ENCODE data around the gene OAS3. TPM values are rescaled to one million over a fixed set of nuclear protein-coding genes. Genes with fewer than 3 reads are reported as not detected.
A peak's percentile ranks its signal among the peaks of the same experiment; 100 is the strongest.

Gene OAS3
- total RNA-seq (2021), result 1.2 to 1.6 TPM (median 1.4 TPM) in 3 replicates
- percentile 19 among the genes with signal in this experiment for Bru-seq, nascent RNA
- long read RNA-seq, experiment 1, partial matches to known transcripts, result 3 of 3 reads
- long read RNA-seq, experiment 1, other reads (novel, unspliced or antisense), result 0 of 3 reads
- long read RNA-seq, experiment 2, partial matches to known transcripts, result 0 of 1 reads
- long read RNA-seq, experiment 2, other reads (novel, unspliced or antisense), result 1 of 1 reads
- long read RNA-seq, experiment 3, result 0 reads

DNA sequence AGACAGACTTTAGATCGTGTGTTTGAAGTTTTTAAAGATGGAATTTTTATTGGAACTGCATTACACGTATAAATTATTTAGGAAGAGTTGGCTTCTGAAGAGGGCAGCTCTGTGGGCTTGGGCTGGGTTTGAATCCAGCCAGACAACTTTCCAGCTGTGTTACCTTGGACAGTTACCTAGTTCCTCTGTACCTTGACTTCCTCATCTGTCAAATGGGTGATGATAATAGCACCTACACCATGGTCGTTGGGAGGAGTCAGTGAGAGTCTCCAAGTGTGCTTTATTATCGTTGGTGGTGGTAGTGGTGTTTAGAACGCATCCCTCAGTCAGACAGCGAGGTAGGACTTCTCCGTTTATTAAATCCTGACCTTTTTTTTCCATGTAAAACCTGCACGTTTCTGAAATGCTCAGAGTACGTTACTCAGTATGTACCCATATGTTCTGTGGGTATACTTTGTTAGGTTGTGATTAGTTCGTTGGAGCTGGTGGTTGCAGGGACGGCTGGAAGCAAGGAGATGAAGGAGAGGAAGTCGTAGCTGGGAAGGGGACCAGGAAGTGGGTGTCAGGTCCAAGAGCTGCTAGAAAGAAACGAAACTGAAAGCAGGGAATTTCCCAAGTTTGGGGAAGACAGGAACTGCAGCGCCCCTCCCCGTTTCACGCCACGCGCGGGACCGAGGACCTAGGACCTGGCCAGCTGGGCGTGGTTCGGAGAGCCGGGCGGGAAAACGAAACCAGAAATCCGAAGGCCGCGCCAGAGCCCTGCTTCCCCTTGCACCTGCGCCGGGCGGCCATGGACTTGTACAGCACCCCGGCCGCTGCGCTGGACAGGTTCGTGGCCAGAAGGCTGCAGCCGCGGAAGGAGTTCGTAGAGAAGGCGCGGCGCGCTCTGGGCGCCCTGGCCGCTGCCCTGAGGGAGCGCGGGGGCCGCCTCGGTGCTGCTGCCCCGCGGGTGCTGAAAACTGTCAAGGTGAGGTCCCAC lies at the start of gene OAS3:
Gene OAS3, plus strand, starts transcription at position 734 of the 979 bp plus-strand sequence. Its CDS starts 57 bp downstream, at position 791.
- peak; percentile 41 for DNase-seq (ENCODE audit: low spot score)

GRCh38 chr12:112891093-112892024 lies 46.9 kb upstream of the OAS3 start:
- Mint-ChIP-seq H3K9me3 (peaks cover 12% of the 10 kb centered on the region), H3K4me3 (no peak overlapping the region), H3K36me3 (peaks cover under 1% of the 10 kb centered on the region), H3K27ac (no peak overlapping the region), H3K27me3 (ENCODE audit: low read depth) (no peaks in the 10 kb centered on the region), H3K4me1 (no peaks in the 10 kb centered on the region)
- ChIA-PET POLR2A (no interaction called here), CTCF (interaction anchor here (3.1 kb wide), 1 partner anchor 9 kb away, joined by 11 read pairs; no protein-coding TSS in a partner anchor)
- DNase-seq (ENCODE audit: low spot score) (no peak), ATAC-seq (no peak)
- TF ChIP-seq NFYB (CRISPR knock-in tag; conservative IDR thresholded peaks at IDR 0.05; ENCODE audit: low read depth) (no peak), PRRX2 (CRISPR knock-in tag; IDR thresholded peaks at IDR 0.05) (no peak), ZNF263 (CRISPR knock-in tag; IDR thresholded peaks at IDR 0.05; ENCODE audit: low read depth) (no peak), SP1 (CRISPR knock-in tag; conservative IDR thresholded peaks at IDR 0.05) (no peak), ZNF317 (CRISPR knock-in tag; IDR thresholded peaks at IDR 0.05; ENCODE audit: borderline replicate concordance, low read depth) (no peak), NR1H2 (CRISPR knock-in tag; IDR thresholded peaks at IDR 0.05) (no peak), ZNF671 (CRISPR knock-in tag; IDR thresholded peaks at IDR 0.05) (no peak), ZNF416 (CRISPR knock-in tag; IDR thresholded peaks at IDR 0.05) (no peak), ZBTB21 (CRISPR knock-in tag; IDR thresholded peaks at IDR 0.05; ENCODE audit: borderline replicate concordance) (no peak), CTCF (IDR thresholded peaks at IDR 0.05) (no peak), ZNF423 (CRISPR knock-in tag; IDR thresholded peaks at IDR 0.05) (no peak), TP53 (CRISPR knock-in tag; IDR thresholded peaks at IDR 0.05) (no peak)
- TF ChIP-seq, protein P1, sequence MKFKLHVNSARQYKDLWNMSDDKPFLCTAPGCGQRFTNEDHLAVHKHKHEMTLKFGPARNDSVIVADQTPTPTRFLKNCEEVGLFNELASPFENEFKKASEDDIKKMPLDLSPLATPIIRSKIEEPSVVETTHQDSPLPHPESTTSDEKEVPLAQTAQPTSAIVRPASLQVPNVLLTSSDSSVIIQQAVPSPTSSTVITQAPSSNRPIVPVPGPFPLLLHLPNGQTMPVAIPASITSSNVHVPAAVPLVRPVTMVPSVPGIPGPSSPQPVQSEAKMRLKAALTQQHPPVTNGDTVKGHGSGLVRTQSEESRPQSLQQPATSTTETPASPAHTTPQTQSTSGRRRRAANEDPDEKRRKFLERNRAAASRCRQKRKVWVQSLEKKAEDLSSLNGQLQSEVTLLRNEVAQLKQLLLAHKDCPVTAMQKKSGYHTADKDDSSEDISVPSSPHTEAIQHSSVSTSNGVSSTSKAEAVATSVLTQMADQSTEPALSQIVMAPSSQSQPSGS (CRISPR knock-in tag; IDR thresholded peaks at IDR 0.05; ENCODE audit: borderline replicate concordance, low read depth), result no peak
- TF ChIP-seq, protein P2, sequence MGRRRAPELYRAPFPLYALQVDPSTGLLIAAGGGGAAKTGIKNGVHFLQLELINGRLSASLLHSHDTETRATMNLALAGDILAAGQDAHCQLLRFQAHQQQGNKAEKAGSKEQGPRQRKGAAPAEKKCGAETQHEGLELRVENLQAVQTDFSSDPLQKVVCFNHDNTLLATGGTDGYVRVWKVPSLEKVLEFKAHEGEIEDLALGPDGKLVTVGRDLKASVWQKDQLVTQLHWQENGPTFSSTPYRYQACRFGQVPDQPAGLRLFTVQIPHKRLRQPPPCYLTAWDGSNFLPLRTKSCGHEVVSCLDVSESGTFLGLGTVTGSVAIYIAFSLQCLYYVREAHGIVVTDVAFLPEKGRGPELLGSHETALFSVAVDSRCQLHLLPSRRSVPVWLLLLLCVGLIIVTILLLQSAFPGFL (CRISPR knock-in tag; IDR thresholded peaks at IDR 0.05; ENCODE audit: borderline replicate concordance), result no peak
- TF ChIP-seq, protein P3, sequence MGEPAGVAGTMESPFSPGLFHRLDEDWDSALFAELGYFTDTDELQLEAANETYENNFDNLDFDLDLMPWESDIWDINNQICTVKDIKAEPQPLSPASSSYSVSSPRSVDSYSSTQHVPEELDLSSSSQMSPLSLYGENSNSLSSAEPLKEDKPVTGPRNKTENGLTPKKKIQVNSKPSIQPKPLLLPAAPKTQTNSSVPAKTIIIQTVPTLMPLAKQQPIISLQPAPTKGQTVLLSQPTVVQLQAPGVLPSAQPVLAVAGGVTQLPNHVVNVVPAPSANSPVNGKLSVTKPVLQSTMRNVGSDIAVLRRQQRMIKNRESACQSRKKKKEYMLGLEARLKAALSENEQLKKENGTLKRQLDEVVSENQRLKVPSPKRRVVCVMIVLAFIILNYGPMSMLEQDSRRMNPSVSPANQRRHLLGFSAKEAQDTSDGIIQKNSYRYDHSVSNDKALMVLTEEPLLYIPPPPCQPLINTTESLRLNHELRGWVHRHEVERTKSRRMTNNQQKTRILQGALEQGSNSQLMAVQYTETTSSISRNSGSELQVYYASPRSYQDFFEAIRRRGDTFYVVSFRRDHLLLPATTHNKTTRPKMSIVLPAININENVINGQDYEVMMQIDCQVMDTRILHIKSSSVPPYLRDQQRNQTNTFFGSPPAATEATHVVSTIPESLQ (CRISPR knock-in tag; IDR thresholded peaks at IDR 0.05), result no peak

More for the DNA sequence above, at the start of gene OAS3:
- POLR2A ChIA-PET, result interaction anchor here (1.1 kb wide), 1 partner anchor 38 kb away, joined by 3 read pairs; no protein-coding TSS in a partner anchor
- peak; percentile 67 for ATAC-seq
- TF ChIP-seq NR2C2 (CRISPR knock-in tag; IDR thresholded peaks at IDR 0.05), result no peak
- TF ChIP-seq E2F1 (CRISPR knock-in tag; IDR thresholded peaks at IDR 0.05), result peak; percentile 18; the same call in 1 of the 2 replicates
- no peak for TF ChIP-seq NFYB (CRISPR knock-in tag; conservative IDR thresholded peaks at IDR 0.05; ENCODE audit: low read depth)
- TF ChIP-seq FOXP1 (CRISPR knock-in tag; IDR thresholded peaks at IDR 0.05; ENCODE audit: borderline replicate concordance), result peak; percentile 53; the same call in 1 of the 2 replicates
- no peak for TF ChIP-seq FOXK1 (CRISPR knock-in tag; IDR thresholded peaks at IDR 0.05)
- H3K4me3 Mint-ChIP-seq, result peak within 1 kb of the TSS; percentile 69
- H3K9me3 Mint-ChIP-seq, result no peaks in the 10 kb centered on the region; the same call in 1 of the 2 replicates
- peaks cover 24% of the 10 kb centered on the region for H3K27me3 Mint-ChIP-seq (ENCODE audit: low read depth)
- no peak within 1 kb of the TSS for H3K27ac Mint-ChIP-seq
- H3K36me3 Mint-ChIP-seq, result no peaks in the 10 kb centered on the region
- H3K4me1 Mint-ChIP-seq, result peaks cover 9% of the 10 kb centered on the region
- CTCF ChIA-PET, result interaction anchor here (1.3 to 2.1 kb wide), 2 partner anchors 38 to 55 kb away, joined by 5 to 8 read pairs; no protein-coding TSS in a partner anchor

Measured in WTC11 (cell line).